ENCODE results near the gene ETFDH.
"Not testable (repeated sequence)": the region's sequence is repeated elsewhere in the genome, so short reads cannot be mapped to it uniquely, and the experiment has no call there.

ETFDH gene

DNA sequence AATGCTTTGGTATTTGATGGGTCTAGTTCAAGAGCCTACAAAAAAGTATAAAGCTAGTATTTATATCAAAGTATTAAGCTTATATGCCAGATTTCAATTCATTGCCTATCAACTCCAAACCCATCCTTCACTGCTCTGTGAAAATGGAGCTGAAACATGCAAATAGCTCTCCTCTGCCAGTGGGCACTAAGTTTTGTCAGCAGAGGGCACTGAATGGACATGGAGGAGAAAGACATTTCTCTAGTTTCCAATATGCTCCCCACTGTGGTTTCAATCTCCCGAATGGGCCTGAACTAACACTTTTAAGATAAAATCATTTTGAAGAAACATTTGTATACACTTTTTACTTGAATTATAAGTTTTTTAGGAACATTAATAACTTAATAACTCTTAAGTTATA, 38.7 kb downstream of the ETFDH start:
- no peak for DNase-seq (ENCODE audit: low spot score)
- in situ Hi-C loops (cut with MboI; ENCODE audit: low pct_unique_long_range_greater_than_20kb, low sequenced_read_pairs, unreplicated experiment): no loop called here
- TF ChIP-seq, protein P1, sequence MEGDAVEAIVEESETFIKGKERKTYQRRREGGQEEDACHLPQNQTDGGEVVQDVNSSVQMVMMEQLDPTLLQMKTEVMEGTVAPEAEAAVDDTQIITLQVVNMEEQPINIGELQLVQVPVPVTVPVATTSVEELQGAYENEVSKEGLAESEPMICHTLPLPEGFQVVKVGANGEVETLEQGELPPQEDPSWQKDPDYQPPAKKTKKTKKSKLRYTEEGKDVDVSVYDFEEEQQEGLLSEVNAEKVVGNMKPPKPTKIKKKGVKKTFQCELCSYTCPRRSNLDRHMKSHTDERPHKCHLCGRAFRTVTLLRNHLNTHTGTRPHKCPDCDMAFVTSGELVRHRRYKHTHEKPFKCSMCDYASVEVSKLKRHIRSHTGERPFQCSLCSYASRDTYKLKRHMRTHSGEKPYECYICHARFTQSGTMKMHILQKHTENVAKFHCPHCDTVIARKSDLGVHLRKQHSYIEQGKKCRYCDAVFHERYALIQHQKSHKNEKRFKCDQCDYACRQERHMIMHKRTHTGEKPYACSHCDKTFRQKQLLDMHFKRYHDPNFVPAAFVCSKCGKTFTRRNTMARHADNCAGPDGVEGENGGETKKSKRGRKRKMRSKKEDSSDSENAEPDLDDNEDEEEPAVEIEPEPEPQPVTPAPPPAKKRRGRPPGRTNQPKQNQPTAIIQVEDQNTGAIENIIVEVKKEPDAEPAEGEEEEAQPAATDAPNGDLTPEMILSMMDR (IDR thresholded peaks at IDR 0.05; ENCODE audit: extremely low read depth, insufficient read depth, missing control alignments): no peak

DNA sequence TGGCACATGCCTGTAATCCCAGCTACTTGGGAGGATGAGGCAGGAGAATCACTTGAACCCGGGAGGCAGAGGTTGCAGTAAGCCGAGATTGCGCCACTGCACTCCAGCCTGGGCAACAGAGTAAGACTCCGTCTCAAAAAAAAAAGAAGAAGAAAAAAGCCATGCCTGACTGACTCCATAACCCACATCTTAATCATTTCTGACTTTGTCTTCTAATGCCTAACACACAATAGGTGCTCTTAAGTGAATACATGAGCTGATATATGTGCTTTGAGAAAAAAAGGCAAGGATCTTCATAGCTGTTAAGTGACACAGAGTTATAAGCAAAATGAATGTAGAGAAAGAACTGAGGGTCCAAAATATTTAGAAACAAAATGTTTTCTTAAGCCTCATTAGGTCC, 40.5 kb downstream of the ETFDH start:
- in situ Hi-C loops (cut with MboI; ENCODE audit: low pct_unique_long_range_greater_than_20kb, low sequenced_read_pairs, unreplicated experiment); DNase-seq (ENCODE audit: low spot score): not testable (repeated sequence)

DNA sequence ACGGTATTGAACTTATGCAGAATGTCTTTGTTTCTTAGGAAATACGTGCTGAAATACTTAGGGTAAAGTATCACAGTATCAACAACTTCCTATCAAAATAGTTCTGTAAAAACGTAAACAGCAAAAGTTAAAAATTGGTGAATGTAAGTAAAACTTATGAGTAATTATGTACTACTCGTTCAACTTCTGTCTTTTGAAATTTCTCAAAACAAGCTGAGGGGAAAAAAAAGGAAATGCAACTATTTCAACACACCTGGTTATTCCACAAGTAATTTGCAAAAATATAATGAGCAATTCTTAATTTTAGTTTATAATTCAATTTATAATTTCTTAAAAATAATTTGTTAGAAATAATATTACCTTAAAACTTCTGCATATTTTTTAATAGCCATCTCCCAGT, 42.8 kb downstream of the ETFDH start:
- DNase-seq (ENCODE audit: low spot score): no peak
- TF ChIP-seq, protein P1 (IDR thresholded peaks at IDR 0.05; ENCODE audit: extremely low read depth, insufficient read depth, missing control alignments): no peak
- in situ Hi-C loops (cut with MboI; ENCODE audit: low pct_unique_long_range_greater_than_20kb, low sequenced_read_pairs, unreplicated experiment): no loop called here

DNA sequence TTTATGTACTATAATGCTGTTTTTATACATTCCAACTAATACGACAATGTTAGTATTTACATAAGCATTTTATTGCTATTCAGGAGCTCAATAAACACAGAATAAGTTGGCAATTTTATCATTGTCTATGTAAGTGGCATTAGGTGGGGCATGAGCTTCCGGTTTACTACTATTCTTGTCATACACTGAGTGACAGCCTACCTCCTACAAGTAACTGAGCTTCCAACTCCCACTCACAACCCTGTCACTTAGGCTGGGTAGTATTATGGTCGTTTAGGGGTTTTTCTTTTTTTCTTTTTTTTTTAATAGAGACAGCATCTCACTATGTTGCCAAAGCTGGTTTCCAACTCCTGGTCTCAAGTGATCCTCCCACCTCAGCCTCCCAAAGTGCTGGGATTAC, 43.7 kb downstream of the ETFDH start:
- TF ChIP-seq, protein P1 (IDR thresholded peaks at IDR 0.05; ENCODE audit: extremely low read depth, insufficient read depth, missing control alignments): no peak
- in situ Hi-C loops (cut with MboI; ENCODE audit: low pct_unique_long_range_greater_than_20kb, low sequenced_read_pairs, unreplicated experiment): no loop called here
- DNase-seq (ENCODE audit: low spot score): no peak

GRCh38 chr4:158721680-158722079, 49.6 kb downstream of the ETFDH start:
- in situ Hi-C loops (cut with MboI; ENCODE audit: low pct_unique_long_range_greater_than_20kb, low sequenced_read_pairs, unreplicated experiment): no loop called here
- DNase-seq (ENCODE audit: low spot score): no peak
- TF ChIP-seq, protein P1 (IDR thresholded peaks at IDR 0.05; ENCODE audit: extremely low read depth, insufficient read depth, missing control alignments): no peak

DNA sequence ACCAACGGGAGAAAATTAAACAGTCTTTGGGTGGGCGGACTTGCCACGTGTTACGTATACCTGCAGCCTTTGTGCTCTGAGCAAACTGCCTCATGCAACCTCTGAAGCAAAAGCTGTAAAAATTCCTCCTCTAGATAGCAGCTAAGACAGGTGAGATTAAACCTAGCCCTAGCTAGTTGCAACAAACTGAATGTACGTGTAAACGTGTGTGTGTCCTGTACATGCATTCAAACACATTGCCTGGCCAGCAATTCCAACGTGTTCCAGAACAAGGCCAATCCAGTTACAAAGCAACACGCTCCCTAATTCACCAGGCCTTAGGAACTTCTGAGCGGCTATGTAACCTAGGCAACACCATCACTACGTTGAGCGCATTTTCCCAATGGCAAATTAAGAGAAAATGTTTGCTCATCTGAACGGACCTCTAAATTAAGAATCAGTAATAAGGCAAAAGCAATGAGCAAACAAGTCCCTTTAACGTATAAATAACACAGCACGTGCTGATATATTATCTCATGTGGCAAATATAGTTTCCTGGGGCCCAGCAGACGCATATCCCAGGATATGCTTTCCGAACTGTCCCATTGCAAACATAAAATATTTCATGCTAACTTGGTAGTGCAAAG, 50.3 kb downstream of the ETFDH start:
- in situ Hi-C loops (cut with MboI; ENCODE audit: low pct_unique_long_range_greater_than_20kb, low sequenced_read_pairs, unreplicated experiment): no loop called here
- DNase-seq (ENCODE audit: low spot score): no peak
- TF ChIP-seq, protein P1 (IDR thresholded peaks at IDR 0.05; ENCODE audit: extremely low read depth, insufficient read depth, missing control alignments): no peak

GRCh38 chr4:158722917-158723793, 51.1 kb downstream of the ETFDH start, which contains the start of gene PPID:
Gene PPID, minus strand, starts transcription at chr4:158723396. Its CDS starts 108 bp downstream, at chr4:158723288.
- TF ChIP-seq, protein P1 (IDR thresholded peaks at IDR 0.05; ENCODE audit: extremely low read depth, insufficient read depth, missing control alignments): no peak
- DNase-seq (ENCODE audit: low spot score): peak; percentile 84
- in situ Hi-C loops (cut with MboI; ENCODE audit: low pct_unique_long_range_greater_than_20kb, low sequenced_read_pairs, unreplicated experiment): no loop called here

All from GM13977 (cell line).